ENCODE data around the gene KCTD11.
A peak's percentile ranks its signal among the peaks of the same experiment; 100 is the strongest.

KCTD11 gene

DNA sequence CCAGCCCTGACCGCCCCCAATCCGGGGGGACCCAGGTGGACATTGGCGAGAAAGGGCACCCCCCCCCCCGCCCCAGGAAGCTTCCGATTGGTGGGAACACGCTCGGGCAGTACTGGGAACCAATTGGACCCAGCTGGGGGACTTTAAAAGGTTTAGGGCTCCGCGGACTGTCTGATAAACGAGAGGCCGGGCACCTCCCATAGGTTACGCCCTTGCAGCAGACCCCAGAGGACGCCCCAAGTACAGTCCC, 51.7 kb downstream of the KCTD11 start:
- H3K4me3 ChIP-seq (ENCODE audit: low read depth, low read length) = peak overlapping the region; percentile 66

DNA sequence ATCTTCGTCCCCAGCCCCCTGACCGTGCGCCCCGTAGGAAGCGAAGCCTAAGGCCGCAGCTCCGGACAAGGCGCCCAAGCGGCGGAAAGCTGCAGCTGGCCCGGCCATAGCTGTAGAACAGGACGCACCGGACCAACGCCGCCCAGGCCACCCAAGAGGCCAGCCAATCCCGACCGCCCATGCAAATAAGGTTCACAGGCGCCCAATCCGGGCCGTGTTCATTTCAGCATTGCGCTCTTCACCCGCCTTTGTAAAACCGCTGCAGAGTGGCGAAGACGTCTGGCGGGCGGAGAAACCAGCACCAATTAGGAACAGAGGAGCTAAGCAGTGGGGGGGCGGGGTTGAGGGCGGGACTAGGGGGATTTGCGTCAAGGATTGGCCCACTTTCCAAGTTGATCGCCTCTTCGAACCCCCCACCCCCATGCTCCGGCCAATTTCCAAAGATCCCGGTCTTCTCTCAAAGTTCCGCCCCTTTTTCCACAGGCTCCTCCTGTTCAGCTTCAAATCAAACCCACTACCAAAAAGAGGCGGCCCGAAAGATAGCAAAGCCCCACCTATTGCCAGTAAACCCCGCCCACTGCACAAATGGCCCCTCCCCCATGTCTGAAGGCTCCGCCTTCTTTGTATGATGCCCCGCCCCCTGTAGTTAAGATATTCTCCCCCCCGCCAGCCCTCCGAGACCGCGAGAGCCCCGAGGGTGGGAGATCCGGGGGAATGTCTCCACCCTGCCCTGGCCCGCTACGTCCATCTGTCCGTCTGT, 52.2 kb downstream of the KCTD11 start, which contains the start of gene TMEM256:
TMEM256 (minus strand) TSS at position 121 of the 760 bp plus-strand sequence; CDS start at position 108, 13 bp downstream.
- H3K4me3 ChIP-seq (ENCODE audit: low read depth, low read length) = peak within 1 kb of the TSS; percentile 69
